ENCODE measurements around the gene CD47.
A peak's percentile ranks its signal among the peaks of the same experiment; 100 is the strongest.

Gene CD47

GRCh38 chr3:108090701-108091497 lies at the start of gene CD47:
Gene CD47 (minus strand): TSS chr3:108091031. CDS start chr3:108090908, 123 bp downstream.
- DNase-seq (ENCODE audit: low read depth): peak; percentile 92
- no peak for TF ChIP-seq CTCF (IDR thresholded peaks at IDR 0.05; ENCODE audit: insufficient read depth, low read depth, low read length, missing control alignments)
- peak within 1 kb of the TSS; percentile 80 for H3K4me3 ChIP-seq (ENCODE audit: low read length)

- no peak for TF ChIP-seq CTCF (IDR thresholded peaks at IDR 0.05; ENCODE audit: insufficient read depth, low read depth, low read length, missing control alignments)
- no peak for DNase-seq (ENCODE audit: low read depth)
- no peak overlapping the region for H3K4me3 ChIP-seq (ENCODE audit: low read length)
Observed at GRCh38 chr3:108137460-108137814, 46.6 kb upstream of the CD47 start.

GRCh38 chr3:108136561-108137459 lies 46.0 kb upstream of the CD47 start:
- no peak for TF ChIP-seq CTCF (IDR thresholded peaks at IDR 0.05; ENCODE audit: insufficient read depth, low read depth, low read length, missing control alignments)
- DNase-seq (ENCODE audit: low read depth): no peak
- H3K4me3 ChIP-seq (ENCODE audit: low read length): no peak overlapping the region

- no peak for DNase-seq (ENCODE audit: low read depth)
- TF ChIP-seq CTCF (IDR thresholded peaks at IDR 0.05; ENCODE audit: insufficient read depth, low read depth, low read length, missing control alignments): no peak
- H3K4me3 ChIP-seq (ENCODE audit: low read length): no peak overlapping the region
Observed at GRCh38 chr3:108134555-108134880, 43.7 kb upstream of the CD47 start.

GRCh38 chr3:108133858-108134554 lies 43.2 kb upstream of the CD47 start:
- no peak overlapping the region for H3K4me3 ChIP-seq (ENCODE audit: low read length)
- DNase-seq (ENCODE audit: low read depth): no peak
- no peak for TF ChIP-seq CTCF (IDR thresholded peaks at IDR 0.05; ENCODE audit: insufficient read depth, low read depth, low read length, missing control alignments)

GRCh38 chr3:108133048-108133369 lies 42.2 kb upstream of the CD47 start:
- no peak for TF ChIP-seq CTCF (IDR thresholded peaks at IDR 0.05; ENCODE audit: insufficient read depth, low read depth, low read length, missing control alignments)
- no peak overlapping the region for H3K4me3 ChIP-seq (ENCODE audit: low read length)

More at GRCh38 chr3:108133048-108133369, 42.2 kb upstream of the CD47 start:
- DNase-seq (ENCODE audit: low read depth): no peak

Measured in epithelial cell of esophagus (primary cell).